CD4-positive, alpha-beta T cell treated with Interleukin-17A for 1 hour (primary cell): ENCODE data around the gene MCL1.
"Not testable (repeated sequence)": the region's sequence is repeated elsewhere in the genome, so short reads cannot be mapped to it uniquely, and the experiment has no call there.

Source experiments
- DNase-seq: peaks from one replicate; pipeline ENCODE4 v3.0.0-alpha.2; 2020

Gene MCL1

GRCh38 chr1:150579110-150579944 is at the start of gene MCL1:
Gene MCL1 (minus strand): TSS chr1:150579610. CDS start chr1:150579530, 80 bp downstream.
- DNase-seq: peak; percentile 96

DNA sequence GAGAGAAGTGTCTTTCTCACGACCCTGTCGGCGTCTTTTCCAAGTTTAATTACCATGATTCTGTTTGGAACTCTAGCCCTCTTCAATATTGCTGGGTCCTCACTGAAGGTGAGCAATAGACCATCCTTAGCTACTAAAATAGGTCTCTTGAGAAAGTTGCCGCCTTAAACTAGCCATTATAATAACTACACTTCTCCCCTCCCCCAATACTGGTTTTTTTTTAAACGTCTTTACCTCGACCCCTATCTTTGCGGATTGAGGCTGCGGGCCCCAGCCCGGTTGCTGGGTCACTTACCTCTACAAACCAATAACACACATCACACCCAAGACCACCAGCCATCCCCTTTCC is 49.3 kb upstream of the MCL1 start:
- DNase-seq: no peak

DNA sequence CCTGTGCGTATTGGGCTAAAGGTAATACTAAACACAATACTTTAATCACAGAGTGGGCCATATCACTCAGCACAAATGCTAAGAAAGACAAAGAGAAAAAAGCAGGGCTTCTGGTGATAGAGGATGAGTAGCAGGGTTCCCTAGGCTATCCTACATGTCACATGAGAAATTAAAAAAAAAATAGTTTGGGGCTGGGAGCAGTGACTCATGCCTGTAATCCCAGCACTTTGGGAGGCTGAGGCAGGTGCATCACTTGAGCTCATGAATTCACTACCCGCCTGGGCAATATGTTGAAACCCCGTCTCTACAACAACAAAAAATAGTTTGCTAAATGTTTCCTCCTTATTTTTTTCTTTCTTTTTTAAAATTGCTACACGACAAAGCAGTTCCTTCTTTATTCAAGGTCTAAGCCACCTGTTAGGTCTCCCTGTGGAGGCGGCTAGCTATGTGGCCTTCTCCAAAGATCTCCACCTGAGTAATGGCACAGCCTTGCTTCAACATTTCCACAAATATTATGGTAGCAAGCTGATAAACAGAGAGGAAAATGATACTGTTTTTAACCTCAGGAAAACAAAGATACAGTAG is 48.5 kb upstream of the MCL1 start:
- no peak for DNase-seq

GRCh38 chr1:150626150-150626549 is 46.7 kb upstream of the MCL1 start:
- no peak for DNase-seq

DNA sequence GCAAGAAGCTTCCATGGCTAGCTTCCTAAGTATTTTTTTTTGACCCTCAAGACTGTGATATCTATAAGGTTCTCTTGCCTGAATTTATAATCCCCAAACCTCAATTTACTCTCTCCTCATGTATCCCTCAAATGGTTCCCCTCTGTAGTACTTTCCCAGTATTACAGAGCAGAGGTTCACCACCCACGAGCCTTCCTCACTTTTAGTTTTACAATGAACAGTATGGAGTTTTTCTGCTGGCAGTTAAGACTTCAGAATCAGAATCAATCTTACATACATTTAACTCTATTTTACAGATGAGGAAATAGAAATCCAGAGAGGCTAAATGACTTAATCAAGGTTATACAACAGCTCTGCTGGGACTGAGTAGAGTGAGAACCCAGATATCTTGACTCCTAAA is 45.1 kb upstream of the MCL1 start:
- not testable (repeated sequence) for DNase-seq

- DNase-seq: not testable (repeated sequence)
Observed at GRCh38 chr1:150624134-150624533, 44.7 kb upstream of the MCL1 start.

- DNase-seq: no peak
Observed at GRCh38 chr1:150622303-150622975, 43.0 kb upstream of the MCL1 start.

DNA sequence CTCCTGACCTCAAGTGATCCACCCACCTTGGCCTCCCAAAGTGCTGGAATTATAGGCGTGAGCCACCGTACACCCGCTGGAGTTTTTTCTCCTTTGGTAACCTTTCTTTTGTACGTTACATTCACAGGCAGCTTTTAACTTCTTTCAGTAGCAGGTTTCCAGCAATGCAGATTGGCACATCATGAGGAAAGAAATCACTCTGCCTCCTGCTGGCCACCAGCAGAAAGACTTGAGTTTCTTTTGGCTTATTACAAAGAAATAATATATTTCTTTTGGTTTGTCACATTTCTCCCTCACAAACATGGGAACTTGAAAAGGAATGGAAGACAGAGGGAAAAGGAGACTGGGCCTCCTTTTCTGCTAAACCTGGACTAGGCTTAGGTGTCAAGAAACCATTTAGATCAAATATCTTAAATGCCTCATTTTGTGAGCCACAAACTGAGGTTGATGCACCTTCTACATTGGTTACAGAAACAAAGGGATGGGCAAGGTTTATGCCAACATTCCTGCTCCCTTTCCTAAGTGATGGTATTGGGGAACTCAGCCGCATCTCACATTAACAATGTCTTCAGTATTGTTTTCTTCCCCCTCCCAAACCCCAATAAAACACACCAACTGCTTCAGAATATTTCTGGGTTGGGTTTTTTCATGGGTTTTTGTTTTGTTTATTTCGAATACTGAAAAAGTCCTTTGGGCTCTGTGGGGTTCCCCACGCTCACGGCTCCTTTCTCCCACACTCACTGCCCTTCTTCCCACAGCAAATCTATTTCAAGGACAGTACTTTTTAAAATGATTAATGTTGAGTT is 42.3 kb upstream of the MCL1 start:
- DNase-seq: peak; percentile 79

DNA sequence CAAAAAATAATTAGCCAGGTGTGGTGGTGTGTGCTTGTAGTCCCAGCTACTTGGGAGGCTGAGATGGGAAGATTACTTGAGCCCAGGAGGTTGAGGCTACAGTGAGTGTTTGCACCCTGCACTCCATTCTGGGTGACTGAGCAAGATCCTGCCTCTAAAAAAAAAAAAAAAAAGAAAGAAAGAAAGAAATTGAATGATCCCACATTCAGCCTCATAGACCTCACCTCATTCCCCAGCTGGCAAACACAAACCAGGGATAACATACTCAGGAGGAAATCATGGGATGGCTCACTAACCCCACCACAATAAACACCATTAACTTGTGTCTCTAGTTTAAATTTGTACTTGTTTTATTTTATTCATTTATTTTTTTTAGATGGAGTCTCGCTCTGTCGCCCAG is 41.5 kb upstream of the MCL1 start:
- no peak for DNase-seq

DNA sequence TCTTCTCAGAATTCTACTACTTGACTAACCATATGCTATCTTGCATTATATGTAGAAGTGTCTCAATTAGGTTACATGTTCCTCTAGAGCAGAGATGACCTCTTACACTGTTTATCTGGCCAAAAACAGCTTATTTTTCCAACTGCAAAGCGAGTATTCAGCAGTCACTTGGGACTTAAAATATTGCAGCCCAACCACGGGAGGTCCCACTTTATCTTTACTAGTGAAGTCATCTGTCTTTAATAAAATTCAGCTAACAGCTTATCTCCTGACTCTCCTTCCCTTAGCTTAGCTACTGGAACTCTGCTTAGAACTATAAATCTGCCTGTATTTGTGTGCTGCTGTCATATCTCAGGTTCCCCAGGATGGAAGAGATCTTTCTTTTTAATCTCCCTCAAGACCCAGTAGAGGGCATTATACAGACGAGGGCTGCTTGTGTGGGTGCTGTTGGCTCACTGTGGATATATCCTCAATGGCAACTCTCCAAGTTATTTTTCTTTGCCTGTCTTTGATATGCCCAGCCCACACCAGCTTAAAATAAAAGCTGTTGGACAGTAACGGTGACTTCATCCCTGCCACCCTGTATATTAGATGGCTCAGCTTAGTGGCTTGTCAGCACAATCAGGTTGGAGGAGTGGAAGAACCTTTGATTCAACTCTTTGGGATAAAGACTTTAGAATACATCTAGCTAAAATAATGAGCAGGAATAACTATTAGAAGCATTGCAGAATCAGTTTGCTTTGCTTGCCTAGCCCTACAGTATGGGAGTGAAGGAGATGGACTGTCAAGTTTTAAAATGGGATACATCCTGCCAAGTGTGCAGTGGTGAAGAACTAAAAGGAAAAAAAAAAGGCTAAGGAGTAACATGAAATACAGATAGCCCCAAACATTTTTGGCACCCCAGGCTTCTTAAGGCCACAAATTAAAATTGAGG is 40.4 kb upstream of the MCL1 start:
- peak; percentile 50 for DNase-seq

GRCh38 chr1:150615346-150616201 is 36.2 kb upstream of the MCL1 start:
- DNase-seq: peak; percentile 43

DNA sequence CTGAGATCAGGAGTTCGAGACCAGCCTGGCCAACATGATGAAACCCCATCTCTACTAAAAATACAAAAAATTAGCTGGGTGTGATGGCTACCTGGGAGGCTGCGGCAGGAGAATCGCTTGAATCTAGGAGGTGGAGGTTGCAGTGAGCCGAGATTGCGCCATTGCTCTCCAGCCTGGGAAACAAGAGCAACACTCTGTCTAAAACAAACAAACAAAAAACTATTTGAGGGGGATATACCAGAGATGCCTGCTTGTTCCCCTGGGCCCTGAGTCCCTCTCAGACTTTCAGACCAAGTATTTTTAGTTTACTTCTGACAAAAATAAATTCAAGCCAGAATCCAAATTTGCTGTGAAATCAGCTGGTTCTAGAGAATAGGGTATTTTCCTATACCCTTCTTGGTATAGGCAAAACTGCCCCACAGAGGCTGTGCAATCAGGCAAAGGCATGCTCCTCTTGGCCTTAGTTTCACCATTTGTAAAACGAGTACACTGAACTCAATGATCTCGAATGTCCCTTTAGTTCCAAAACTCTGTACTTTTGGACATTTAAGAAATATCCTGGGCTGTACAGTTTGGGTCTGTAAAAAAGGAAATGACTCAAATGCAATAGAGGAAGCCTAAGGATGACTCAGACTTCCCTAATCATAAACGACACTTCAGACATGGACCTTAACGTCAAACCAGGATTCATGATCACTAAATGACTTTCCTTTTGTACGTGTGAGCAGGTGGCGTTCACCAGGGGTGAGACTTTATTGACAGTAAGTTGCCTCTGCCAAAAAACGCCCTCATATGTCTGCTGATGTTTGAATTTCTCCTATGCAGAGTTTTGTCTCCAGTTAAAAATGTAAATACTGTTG is 33.9 kb upstream of the MCL1 start:
- DNase-seq: peak; percentile 75

DNA sequence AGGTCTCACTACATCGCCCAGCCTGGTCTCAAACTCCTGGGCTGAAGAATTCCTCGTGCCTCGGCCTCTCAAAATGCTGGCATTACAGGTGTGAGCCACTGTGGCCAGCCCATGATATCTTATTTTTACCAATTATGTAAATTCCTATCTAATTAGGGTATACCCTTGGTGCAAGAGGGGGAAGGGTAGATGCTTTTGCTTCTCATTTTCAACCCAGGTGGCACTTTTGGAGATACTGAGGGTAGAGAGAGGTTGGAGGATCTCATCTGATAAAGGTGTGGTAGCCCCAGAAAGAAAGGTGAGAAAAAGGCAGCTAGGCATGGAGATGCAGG is 32.6 kb upstream of the MCL1 start:
- peak; percentile 36 for DNase-seq

DNA sequence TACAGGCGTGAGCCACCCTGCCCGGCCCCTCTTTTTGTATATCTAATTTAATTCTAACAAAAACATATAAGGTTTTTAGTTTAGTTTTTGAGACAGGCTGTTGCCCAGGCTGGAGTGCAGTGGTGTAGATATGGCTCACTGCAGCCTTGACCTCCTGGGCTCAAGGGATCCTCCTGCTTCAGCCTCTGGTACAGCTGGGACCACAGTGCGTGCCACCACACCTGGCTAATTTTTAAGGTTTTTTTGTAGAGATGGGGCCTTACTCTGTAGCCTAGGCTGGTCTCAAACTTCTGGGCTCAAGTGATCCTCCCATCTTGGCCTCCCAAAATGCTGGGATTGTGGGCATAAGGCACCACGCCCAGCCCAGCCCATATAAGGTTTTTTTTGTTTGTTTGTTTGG is 31.2 kb upstream of the MCL1 start:
- no peak for DNase-seq

- DNase-seq: no peak
Observed at GRCh38 chr1:150609732-150610131, 30.3 kb upstream of the MCL1 start.

DNA sequence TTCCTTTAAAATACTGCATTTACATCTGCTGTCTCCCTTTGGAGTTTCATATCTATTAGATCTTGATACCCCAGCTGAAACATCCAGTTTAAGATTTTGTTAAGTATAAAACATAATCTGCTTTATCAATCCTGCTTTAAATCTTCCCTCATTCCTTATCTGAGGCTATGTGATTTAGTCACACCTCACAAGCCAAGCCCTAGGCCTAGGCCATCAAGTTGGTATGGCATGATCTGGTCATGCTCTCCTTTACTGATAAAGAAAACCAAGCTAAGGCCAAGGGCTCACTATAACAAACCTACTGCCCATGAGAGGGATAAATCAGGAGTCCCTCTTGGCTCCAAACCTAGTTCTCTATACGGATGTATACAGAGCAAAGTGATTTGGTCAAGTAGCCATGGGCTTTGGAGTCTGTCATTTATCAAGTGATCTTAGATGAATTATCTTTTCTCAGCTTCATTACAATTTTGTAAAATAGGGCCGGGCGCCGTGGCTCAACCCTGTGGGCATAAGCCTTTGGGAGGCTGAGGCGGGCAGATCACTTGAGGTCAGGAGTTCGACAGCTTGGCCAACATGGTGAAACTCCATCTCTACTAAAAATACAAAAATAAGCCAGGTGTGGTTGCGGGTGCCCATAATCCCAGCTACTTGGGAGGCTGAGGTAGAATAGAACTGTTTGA is 27.2 kb upstream of the MCL1 start:
- no peak for DNase-seq

GRCh38 chr1:150605451-150605731 is 26.0 kb upstream of the MCL1 start:
- DNase-seq: not testable (repeated sequence)

GRCh38 chr1:150604226-150604588 is 24.8 kb upstream of the MCL1 start:
- DNase-seq: no peak

- no peak for DNase-seq
Observed at GRCh38 chr1:150603711-150604110, 24.3 kb upstream of the MCL1 start.

GRCh38 chr1:150602372-150602771 is 23.0 kb upstream of the MCL1 start:
- DNase-seq: not testable (repeated sequence)
